GM10266 (cell line): ENCODE data around the gene GTPBP2.
"Not testable (repeated sequence)": the region's sequence is repeated elsewhere in the genome, so short reads cannot be mapped to it uniquely, and the experiment has no call there.

Experiments used
- DNase-seq: peaks from one replicate; pipeline ENCODE4 v3.0.0; 2012; ENCODE audit errors: extremely low spot score
- CTCF ChIP-seq: IDR thresholded peaks from 2 replicates; pipeline ENCODE4 v1.5.1; 2012; ENCODE audit warnings: mild to moderate bottlenecking, low read depth; ENCODE audit not compliant: control insufficient read depth, insufficient read depth; ENCODE audit errors: missing control alignments

GTPBP2 gene

GRCh38 chr6:43635387-43636307 lies 6.6 kb upstream of the GTPBP2 start, which contains the start of gene MAD2L1BP:
Gene MAD2L1BP (plus strand): TSS chr6:43635840. CDS start chr6:43635876, 36 bp downstream.
- no peak for TF ChIP-seq CTCF
- DNase-seq = peak; percentile 76

- TF ChIP-seq CTCF = no peak
- no peak for DNase-seq
Measured at GRCh38 chr6:43634702-43635303, 5.7 kb upstream of the GTPBP2 start.

GRCh38 chr6:43633002-43633401 lies 3.9 kb upstream of the GTPBP2 start:
- DNase-seq = not testable (repeated sequence)

- no peak for TF ChIP-seq CTCF
- no peak for DNase-seq
Measured at GRCh38 chr6:43630980-43631619, 2.0 kb upstream of the GTPBP2 start.

GRCh38 chr6:43629505-43630300 lies 639 bp upstream of the GTPBP2 start:
- DNase-seq = peak; percentile 97

GRCh38 chr6:43628393-43629103 lies 516 bp downstream of the GTPBP2 start:
- peak; percentile 70 for DNase-seq

More at GRCh38 chr6:43629505-43630300, 639 bp upstream of the GTPBP2 start:
- no peak for TF ChIP-seq CTCF

More at GRCh38 chr6:43628393-43629103, 516 bp downstream of the GTPBP2 start:
- TF ChIP-seq CTCF = no peak
